Measurements from ENCODE around the gene DOCK11. TPM values are rescaled to one million over a fixed set of nuclear protein-coding genes. Genes with fewer than 3 reads are reported as not detected.

Gene DOCK11
- total and polyA plus RNA-seq, 2 of the 4 experiments (the other 2 are of a cell fraction): 3.9 to 13.1 TPM

DNA sequence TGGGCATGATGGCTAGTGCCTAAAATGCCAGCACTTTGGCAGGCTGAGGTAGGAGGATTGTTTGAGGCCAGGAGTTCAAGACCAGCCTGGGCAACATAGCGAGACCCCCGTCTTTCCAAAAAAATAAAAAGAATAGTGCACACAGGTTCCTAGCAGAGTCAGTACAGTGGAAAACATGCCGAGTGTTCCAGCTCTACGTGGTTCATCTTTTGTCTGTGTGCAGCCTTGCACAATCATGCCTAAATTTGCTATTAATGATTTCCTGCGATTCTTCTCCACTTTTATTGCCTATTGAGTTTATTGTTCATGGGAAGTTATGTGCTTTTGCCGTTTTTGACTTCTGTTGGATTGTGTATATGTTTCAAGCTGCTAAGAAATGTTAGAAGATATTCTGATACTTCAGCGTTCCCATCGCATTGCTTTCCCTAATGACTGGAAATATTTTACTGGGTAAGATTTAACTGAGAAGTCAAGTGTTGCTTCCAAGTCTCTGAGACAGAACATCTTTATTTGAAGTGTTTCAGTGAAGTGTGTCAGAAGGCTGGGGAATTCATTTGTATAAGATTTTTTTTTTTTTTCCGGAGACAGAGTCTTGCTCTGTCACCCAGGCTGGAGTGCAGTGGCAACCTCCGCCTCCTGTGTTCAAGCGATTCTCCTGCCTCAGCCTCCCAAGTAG lies 11.3 kb downstream of the DOCK11 start:
- no peak overlapping the region for H3K14ac ChIP-seq (replicated peaks; ENCODE audit: low read depth, low read length)
- H3K79me1 ChIP-seq (ENCODE audit: low read depth in 1 of 2, low read length in 2 of 2): 0 out of 4 replicates have a peak, but pooled peaks cover 2 to 5% of the 10 kb centered on the region in 2 experiments
- no peaks in the 10 kb centered on the region for H3K36me3 ChIP-seq (ENCODE audit: control insufficient read depth, insufficient read depth, low read length)
- H2BK20ac ChIP-seq (ENCODE audit: low read depth, low read length): no peak overlapping the region
- no peak overlapping the region for H3K4me2 ChIP-seq (ENCODE audit: low read depth, low read length)
- CTCF ChIA-PET: no interaction called here
- dilution Hi-C loops (cut with HindIII; ENCODE audit: low sequenced_read_pairs, unreplicated experiment): no loop called here
- WGBS, 2 experiments (ENCODE audit: extremely low coverage in 2 of 2, insufficient read length in 1 of 2): 75% methylated on average over 2 of the region's 11 CpGs; no CpG with 5 or more reads in 1 of the 2 experiments
- DNase-seq (no peak), ATAC-seq (ENCODE audit: low read depth) (no peak)
- no peak overlapping the region for H2AFZ ChIP-seq (replicated peaks; ENCODE audit: low read length, poor library complexity)
- no peak overlapping the region for H4K91ac ChIP-seq (ENCODE audit: insufficient read depth, low read depth, low read length)
- no peak overlapping the region for H4K5ac ChIP-seq (ENCODE audit: low read depth, low read length)
- H3K18ac ChIP-seq (ENCODE audit: low read depth, low read length): no peak overlapping the region
- H3K4ac ChIP-seq (ENCODE audit: low read depth, low read length): no peak overlapping the region
- no peak overlapping the region for H2BK5ac ChIP-seq (ENCODE audit: low read depth, low read length, poor library complexity, severe bottlenecking)
- no peaks in the 10 kb centered on the region for H3K4me1 ChIP-seq (ENCODE audit: control insufficient read depth, insufficient read depth, low read length)
- H3K56ac ChIP-seq (ENCODE audit: extremely low read depth, insufficient read depth, low read length): no peak overlapping the region
- H2BK15ac ChIP-seq (ENCODE audit: low read depth, low read length): no peak overlapping the region
- no peak overlapping the region for H4K8ac ChIP-seq (ENCODE audit: low read depth in 2 of 2, low read length in 2 of 2)
- TF ChIP-seq CEBPB (IDR thresholded peaks at IDR 0.05; ENCODE audit: low read depth, low read length) (no peak), BHLHE40 (IDR thresholded peaks at IDR 0.05; ENCODE audit: low read depth, low read length) (no peak), POLR2A (IDR thresholded peaks at IDR 0.05; ENCODE audit: low read depth, low read length) (no peak), RFX5 (IDR thresholded peaks at IDR 0.05; ENCODE audit: low read depth, low read length) (no peak), MAZ (IDR thresholded peaks at IDR 0.05; ENCODE audit: borderline replicate concordance, low read depth, low read length) (no peak), MXI1 (IDR thresholded peaks at IDR 0.05; ENCODE audit: borderline replicate concordance, low read depth, low read length) (no peak), MAFK (IDR thresholded peaks at IDR 0.05; ENCODE audit: low read depth, low read length) (no peak), RAD21 (IDR thresholded peaks at IDR 0.05; ENCODE audit: low read length) (no peak), SMC3 (IDR thresholded peaks at IDR 0.05; ENCODE audit: low read depth, low read length) (no peak), NFE2L2 (IDR thresholded peaks at IDR 0.05; ENCODE audit: low read depth, low read length) (no peak)
- TF ChIP-seq, protein P1, sequence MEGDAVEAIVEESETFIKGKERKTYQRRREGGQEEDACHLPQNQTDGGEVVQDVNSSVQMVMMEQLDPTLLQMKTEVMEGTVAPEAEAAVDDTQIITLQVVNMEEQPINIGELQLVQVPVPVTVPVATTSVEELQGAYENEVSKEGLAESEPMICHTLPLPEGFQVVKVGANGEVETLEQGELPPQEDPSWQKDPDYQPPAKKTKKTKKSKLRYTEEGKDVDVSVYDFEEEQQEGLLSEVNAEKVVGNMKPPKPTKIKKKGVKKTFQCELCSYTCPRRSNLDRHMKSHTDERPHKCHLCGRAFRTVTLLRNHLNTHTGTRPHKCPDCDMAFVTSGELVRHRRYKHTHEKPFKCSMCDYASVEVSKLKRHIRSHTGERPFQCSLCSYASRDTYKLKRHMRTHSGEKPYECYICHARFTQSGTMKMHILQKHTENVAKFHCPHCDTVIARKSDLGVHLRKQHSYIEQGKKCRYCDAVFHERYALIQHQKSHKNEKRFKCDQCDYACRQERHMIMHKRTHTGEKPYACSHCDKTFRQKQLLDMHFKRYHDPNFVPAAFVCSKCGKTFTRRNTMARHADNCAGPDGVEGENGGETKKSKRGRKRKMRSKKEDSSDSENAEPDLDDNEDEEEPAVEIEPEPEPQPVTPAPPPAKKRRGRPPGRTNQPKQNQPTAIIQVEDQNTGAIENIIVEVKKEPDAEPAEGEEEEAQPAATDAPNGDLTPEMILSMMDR (conservative IDR thresholded peaks at IDR 0.05; ENCODE audit: low read depth, low read length): no peak
- no peaks in the 10 kb centered on the region; the same call in 1 of the 2 replicates for H4K20me1 ChIP-seq (ENCODE audit: insufficient read depth, low read length)
- H3K9me1 ChIP-seq (ENCODE audit: insufficient read depth, low read length): no peaks in the 10 kb centered on the region
- no peak overlapping the region for H3K9ac ChIP-seq (ENCODE audit: low read depth, low read length)
- H3K23ac ChIP-seq (ENCODE audit: low read depth, low read length): no peak overlapping the region
- in situ Hi-C loops (cut with MboI; ENCODE audit: low sequenced_read_pairs): no loop called here
- no peak overlapping the region for H2BK120ac ChIP-seq (ENCODE audit: low read depth, low read length)
- no peak overlapping the region for H3K4me3 ChIP-seq (ENCODE audit: insufficient read depth, low read depth, low read length)
- H3K27ac ChIP-seq (ENCODE audit: insufficient read depth, low read length): no peak overlapping the region
- POLR2A ChIA-PET (ENCODE audit: unreplicated experiment): no interaction called here
- H2AK5ac ChIP-seq (ENCODE audit: low read depth, low read length): no peak overlapping the region
- no peaks in the 10 kb centered on the region for H3K27me3 ChIP-seq (ENCODE audit: control insufficient read depth, insufficient read depth, low read length)
- BruUV-seq (replicated peaks): no TSS peak
- H3K9me3 ChIP-seq (ENCODE audit: control insufficient read depth, insufficient read depth, low read length): no peaks in the 10 kb centered on the region
- intact Hi-C loops (cut with micrococcal nuclease): no loop called here
- no peak overlapping the region for H2AK9ac ChIP-seq (replicated peaks; ENCODE audit: low read depth, low read length, poor library complexity)
